AG09319 (cell line): Measurements from ENCODE around the gene CACFD1.

Experiments used
- DNase-seq: peaks from one replicate; pipeline ENCODE4 v3.0.0-alpha.2; 2010; ENCODE audit warnings: low read depth; ENCODE audit errors: extremely low read depth
- TF ChIP-seq, protein P1 (sequence below): IDR thresholded peaks from 2 replicates; pipeline ENCODE4 v1.5.1; 2011; ENCODE audit warnings: low read depth, mild to moderate bottlenecking, inconsistent platforms, low read length, moderate library complexity

The CACFD1 gene

GRCh38 chr9:133496861-133497842 is 37.4 kb downstream of the CACFD1 start:
- no peak for DNase-seq
- TF ChIP-seq, protein P1, sequence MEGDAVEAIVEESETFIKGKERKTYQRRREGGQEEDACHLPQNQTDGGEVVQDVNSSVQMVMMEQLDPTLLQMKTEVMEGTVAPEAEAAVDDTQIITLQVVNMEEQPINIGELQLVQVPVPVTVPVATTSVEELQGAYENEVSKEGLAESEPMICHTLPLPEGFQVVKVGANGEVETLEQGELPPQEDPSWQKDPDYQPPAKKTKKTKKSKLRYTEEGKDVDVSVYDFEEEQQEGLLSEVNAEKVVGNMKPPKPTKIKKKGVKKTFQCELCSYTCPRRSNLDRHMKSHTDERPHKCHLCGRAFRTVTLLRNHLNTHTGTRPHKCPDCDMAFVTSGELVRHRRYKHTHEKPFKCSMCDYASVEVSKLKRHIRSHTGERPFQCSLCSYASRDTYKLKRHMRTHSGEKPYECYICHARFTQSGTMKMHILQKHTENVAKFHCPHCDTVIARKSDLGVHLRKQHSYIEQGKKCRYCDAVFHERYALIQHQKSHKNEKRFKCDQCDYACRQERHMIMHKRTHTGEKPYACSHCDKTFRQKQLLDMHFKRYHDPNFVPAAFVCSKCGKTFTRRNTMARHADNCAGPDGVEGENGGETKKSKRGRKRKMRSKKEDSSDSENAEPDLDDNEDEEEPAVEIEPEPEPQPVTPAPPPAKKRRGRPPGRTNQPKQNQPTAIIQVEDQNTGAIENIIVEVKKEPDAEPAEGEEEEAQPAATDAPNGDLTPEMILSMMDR: no peak

DNA sequence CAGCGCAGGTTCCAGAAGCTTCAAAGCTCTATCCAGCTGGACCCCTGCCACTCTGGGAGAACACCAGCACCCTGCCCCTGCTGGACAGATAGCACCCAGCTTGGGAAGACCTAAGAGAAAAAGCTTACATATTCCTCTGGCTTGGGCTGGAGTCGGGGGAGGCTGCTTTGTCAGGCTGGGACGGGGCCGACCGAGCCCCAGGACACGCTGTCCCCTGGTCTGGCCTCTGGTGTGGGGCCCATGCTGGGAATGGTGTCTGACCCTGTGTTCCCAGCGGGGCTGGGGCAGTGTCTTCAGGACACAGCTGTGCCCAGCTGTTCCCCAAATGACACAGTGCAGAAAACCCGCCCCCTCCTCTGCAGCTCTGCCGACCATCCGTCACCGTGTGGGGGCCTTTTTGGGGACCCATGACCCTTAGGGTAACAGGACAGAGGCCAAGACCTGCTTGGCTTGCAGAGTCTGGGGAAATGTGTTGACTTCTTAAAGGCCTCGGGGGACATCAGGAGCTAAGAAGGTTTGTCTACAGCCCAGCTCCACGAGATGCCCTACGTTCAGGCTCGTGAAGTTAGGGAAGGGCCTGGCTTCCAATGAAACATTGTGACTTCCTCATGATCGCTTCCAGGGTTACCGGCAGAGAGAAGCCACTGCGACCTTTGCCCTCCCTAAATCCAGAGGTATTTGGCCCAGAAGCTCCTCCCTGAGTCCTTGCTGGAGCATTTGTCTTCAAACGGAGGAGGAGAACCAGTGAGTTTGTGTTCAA is 39.5 kb downstream of the CACFD1 start:
- no peak for DNase-seq
- TF ChIP-seq, protein P1: no peak

DNA sequence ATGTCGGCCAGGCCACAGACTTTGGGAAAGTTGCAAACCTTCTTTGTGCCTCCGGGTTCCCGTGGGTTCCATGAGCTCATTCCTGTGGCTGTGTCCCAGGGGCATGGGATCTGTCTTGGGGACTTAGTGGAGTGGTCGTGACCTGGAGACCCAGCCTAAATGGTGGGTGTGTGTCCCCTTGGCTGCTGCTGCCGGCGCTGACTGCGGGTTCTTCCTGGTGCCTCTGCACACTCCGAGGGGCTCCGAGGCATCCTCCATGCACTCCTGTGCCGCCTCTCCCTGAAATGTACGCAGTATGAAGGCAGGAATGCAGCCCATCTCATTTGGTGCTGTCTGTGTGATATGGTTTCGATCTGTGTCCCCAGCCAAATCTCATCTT is 40.1 kb downstream of the CACFD1 start:
- TF ChIP-seq, protein P1: no peak
- no peak for DNase-seq

- TF ChIP-seq, protein P1: no peak
- no peak for DNase-seq
These were observed 42.3 kb downstream of the CACFD1 start for GRCh38 chr9:133502112-133502511.

- no peak for DNase-seq
These were observed 45.5 kb downstream of the CACFD1 start for GRCh38 chr9:133505186-133505830.

DNA sequence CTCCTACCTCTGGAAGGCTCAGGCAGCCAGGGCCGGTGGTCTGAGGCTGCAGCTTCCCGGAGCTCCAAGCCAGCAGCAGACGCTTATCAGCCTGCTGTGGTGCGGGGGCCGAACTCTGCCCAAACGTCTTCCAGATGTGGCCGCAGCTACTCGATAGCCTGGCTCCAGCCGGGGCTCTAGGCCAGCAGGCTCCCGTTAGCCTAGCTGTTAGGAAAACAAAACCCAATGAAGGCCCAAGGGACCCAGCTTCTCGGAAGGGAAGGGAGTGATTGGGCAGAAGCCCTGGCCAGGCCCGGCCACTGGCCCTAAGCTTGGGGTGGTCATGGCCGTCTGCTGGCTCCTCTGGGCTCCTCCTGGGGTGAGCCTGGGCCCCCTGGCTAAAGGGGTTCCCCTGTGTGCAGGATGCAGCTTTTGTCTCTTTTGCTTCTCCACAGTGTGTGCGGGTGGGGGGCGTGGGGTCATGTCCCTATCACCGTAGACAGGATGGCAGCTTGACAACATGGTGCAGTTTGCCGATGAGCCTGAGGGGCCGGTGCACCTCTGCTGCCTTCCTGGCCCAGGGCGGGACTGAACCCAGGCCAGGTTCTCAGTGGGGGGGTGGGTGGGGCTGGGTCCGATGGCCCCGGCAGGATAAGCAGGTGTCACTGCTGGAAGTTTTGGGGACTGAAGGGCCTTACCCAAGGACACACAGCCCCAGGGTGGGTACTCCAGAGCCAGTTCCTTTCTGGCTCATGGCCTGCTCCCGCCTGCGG is 46.3 kb downstream of the CACFD1 start:
- TF ChIP-seq, protein P1: no peak
- DNase-seq: peak; percentile 71

More at GRCh38 chr9:133505186-133505830, 45.5 kb downstream of the CACFD1 start:
- TF ChIP-seq, protein P1: no peak
